GM12878 (cell line): ENCODE results near the gene IGSF1. TPM values are rescaled to one million over a fixed set of nuclear protein-coding genes. Genes with fewer than 3 reads are reported as not detected.
"Not testable (repeated sequence)": the region's sequence is repeated elsewhere in the genome, so short reads cannot be mapped to it uniquely, and the experiment has no call there.

ENCODE experiments used
- ATAC-seq: fragments of 200-7000 bp; cut with Tn5 transposase; 3 replicates; pipeline ENCODE4 v1.9.1; 2020; ENCODE audit warnings: mild to moderate bottlenecking, moderate library complexity
- BruUV-seq: library from RNA; stranded (reverse); fragments of 400-500 nt; replicated peaks from 2 replicates; lab custom pipeline; 2021; lab: Mats Ljungman, UMichigan
- CTCF ChIA-PET: fragments of 300-600 bp; sonication (Branson Sonifier 250); formaldehyde crosslinking; extraction: SDS; loops from one replicate; lab custom pipeline; 2021; ENCODE audit warnings: inconsistent platforms; lab: Yijun Ruan, JAX
- POLR2A ChIA-PET: fragments of 350-600 bp; formaldehyde crosslinking; extraction: SDS; loops from one replicate; lab custom pipeline; 2021; ENCODE audit warnings: inconsistent platforms; lab: Charles Lee
- RAD21 ChIA-PET: fragments of 300-600 bp; sonication (Branson Sonifier 250); formaldehyde crosslinking; loops from one replicate; lab custom pipeline; 2023; ENCODE audit warnings: antibody characterized with exemption; ENCODE audit not compliant: unreplicated experiment; lab: Charles Lee
- SMC1A ChIA-PET: fragments of 300-600 bp; sonication (Branson Sonifier 250); formaldehyde crosslinking; loops from one replicate; lab custom pipeline; 2023; ENCODE audit not compliant: unreplicated experiment, uncharacterized antibody; lab: Charles Lee
- DNase-seq: peaks from one replicate; pipeline ENCODE4 v3.0.0-alpha.2; 2011; ENCODE audit warnings: low read depth, low spot score
- FAIRE-seq: peaks from 3 replicates; lab custom pipeline; 2011; peaks lifted over from hg19 to GRCh38; lab: Jason Lieb, UNC
- H2AFZ ChIP-seq: 2 replicates; pipeline ENCODE4 v1.6.0; 2011; ENCODE audit warnings: low read depth, low read length, control low read depth; ENCODE audit not compliant: control insufficient read depth
- H3K27ac ChIP-seq: 2 replicates; pipeline ENCODE4 v1.5.1; 2011; ENCODE audit warnings: control low read depth; ENCODE audit not compliant: control insufficient read depth, insufficient read depth
- H3K27me3 ChIP-seq, 2 experiments: replicated peaks in 1 of 2; 2 replicates each; pipeline versions ENCODE4 v1.6.0 to v1.6.1; 2011; ENCODE audit warnings: low read length in 1 of 2; ENCODE audit not compliant: control insufficient read depth in 2 of 2, insufficient read depth in 2 of 2
- H3K36me3 ChIP-seq, 2 experiments: 2 replicates each; pipeline ENCODE4 v1.5.1; 2011; ENCODE audit warnings: low read length in 1 of 2; ENCODE audit not compliant: control insufficient read depth in 2 of 2, insufficient read depth in 2 of 2
- H3K4me1 ChIP-seq: 2 replicates; pipeline ENCODE4 v1.6.1; 2011; ENCODE audit warnings: mild to moderate bottlenecking, low read length, moderate library complexity, mixed read lengths; ENCODE audit not compliant: control insufficient read depth, insufficient read depth
- H3K4me2 ChIP-seq: 2 replicates; pipeline ENCODE4 v1.6.0; 2011; ENCODE audit warnings: control low read depth; ENCODE audit not compliant: control insufficient read depth, insufficient read depth
- H3K4me3 ChIP-seq: fragments of 200-600 bp; sonication (generic); 2 replicates; pipeline ENCODE4 v1.5.1; 2016
- H3K79me2 ChIP-seq: 2 replicates; pipeline ENCODE4 v1.6.0; 2011; ENCODE audit warnings: low read length; ENCODE audit not compliant: control insufficient read depth, insufficient read depth
- H3K9ac ChIP-seq: 2 replicates; pipeline ENCODE4 v1.8.0; 2011; ENCODE audit warnings: low read length, control low read depth, mixed read lengths; ENCODE audit not compliant: control insufficient read depth, insufficient read depth
- H3K9me3 ChIP-seq: replicated peaks from 3 replicates; pipeline ENCODE4 v1.5.1; 2011; ENCODE audit warnings: mild to moderate bottlenecking, low read length; ENCODE audit not compliant: control insufficient read depth, insufficient read depth
- H4K20me1 ChIP-seq: 2 replicates; pipeline ENCODE4 v1.6.0; 2011; ENCODE audit not compliant: control insufficient read depth, insufficient read depth
- NR2C2 ChIP-seq: IDR thresholded peaks from 2 replicates; pipeline ENCODE4 v1.6.1; 2011; ENCODE audit warnings: borderline replicate concordance, low read depth; ENCODE audit not compliant: control insufficient read depth, insufficient read length
- POU2F2 ChIP-seq: IDR thresholded peaks from 3 replicates; pipeline ENCODE4 v1.6.1; 2011; ENCODE audit warnings: low read depth, mild to moderate bottlenecking, low read length, borderline replicate concordance
- TCF12 ChIP-seq: IDR thresholded peaks from 2 replicates; pipeline ENCODE4 v1.6.1; 2011; ENCODE audit warnings: low read depth, mild to moderate bottlenecking, low read length
- WGBS: methylation state at CpG from one replicate; pipeline ENCODE4 v1.1.6; 2016; ENCODE audit warnings: low lambda C conversion rate; ENCODE audit not compliant: insufficient replicate concordance, insufficient coverage; ENCODE audit errors: missing lambda C conversion rate; 5-methylcytosine and 5-hydroxymethylcytosine counted together
- in situ Hi-C: fragments of 300-500 bp; cut with MboI; formaldehyde crosslinking; loops from 9 replicates; pipeline ENCODE4 v1.14.3; 2018; ENCODE audit warnings: mixed read lengths
- intact Hi-C: fragments of 100-400 bp; cut with micrococcal nuclease; formaldehyde crosslinking; loops from one replicate; pipeline ENCODE4 v1.14.2; 2022; ENCODE audit not compliant: unreplicated experiment
- polyA plus RNA-seq, 11 experiments: library from polyadenylated mRNA; depleted of rRNA in 4 of 11; unstranded in 6 of 11; stranded (reverse) in 5 of 11; fragments of >200 nt; fragmentation: Nextera tagmentation in 4 of 11; fragmentation: Illumina TruSeq in 1 of 11; extraction: Ambion mirVana in 4 of 11; extraction: Trizol in 1 of 11; gene quantifications; 1 replicate in 1 of 11; 2 replicates in 10 of 11; pipeline versions ENCODE4 v1.2.1 to v1.2.3, GENCODE V29; 2011 to 2016; ENCODE audit warnings: inconsistent platforms in 2 of 11, missing spikeins in 2 of 11, low read depth in 1 of 11
- total RNA-seq, 4 experiments: library from RNA; depleted of rRNA in 3 of 4; stranded (reverse); fragments of >200 nt in 3 of 4; fragmentation: Illumina TruSeq in 1 of 4; extraction: Trizol in 1 of 4; gene quantifications; 2 replicates each; pipeline versions ENCODE4 v1.2.1 to v1.2.3, GENCODE V29; 2013 to 2021
- TF ChIP-seq, protein P1 (sequence below): IDR thresholded peaks from 2 replicates; pipeline ENCODE4 v1.6.1; 2011; ENCODE audit warnings: borderline replicate concordance, low read depth, mild to moderate bottlenecking, moderate library complexity, low read length; ENCODE audit not compliant: insufficient read depth, poor library complexity, severe bottlenecking

The IGSF1 gene
- total and polyA plus RNA-seq, 10 of the 15 experiments (the other 5 are each of a cell fraction or from before 2014, with no cell fraction given) = 0.04 to 0.08 TPM; not detected in 8

GRCh38 chrX:131250984-131251738, 37.9 kb downstream of the IGSF1 start:
- H3K4me2 ChIP-seq, H3K27me3 ChIP-seq, ATAC-seq, SMC1A ChIA-PET, FAIRE-seq, DNase-seq, CTCF ChIA-PET, H3K4me1 ChIP-seq, H3K27ac ChIP-seq, H3K4me3 ChIP-seq, H4K20me1 ChIP-seq, in situ Hi-C loops, H3K36me3 ChIP-seq, H3K9ac ChIP-seq, BruUV-seq, intact Hi-C loops, H3K9me3 ChIP-seq, RAD21 ChIA-PET, H2AFZ ChIP-seq, H3K79me2 ChIP-seq: not testable (repeated sequence)
- WGBS = 61% methylated on average over 25 of the region's 36 CpGs
- POLR2A ChIA-PET = interaction anchor here (0.6 kb wide), 1 partner anchor 751 kb away, joined by 3 read pairs; no protein-coding TSS in a partner anchor

DNA sequence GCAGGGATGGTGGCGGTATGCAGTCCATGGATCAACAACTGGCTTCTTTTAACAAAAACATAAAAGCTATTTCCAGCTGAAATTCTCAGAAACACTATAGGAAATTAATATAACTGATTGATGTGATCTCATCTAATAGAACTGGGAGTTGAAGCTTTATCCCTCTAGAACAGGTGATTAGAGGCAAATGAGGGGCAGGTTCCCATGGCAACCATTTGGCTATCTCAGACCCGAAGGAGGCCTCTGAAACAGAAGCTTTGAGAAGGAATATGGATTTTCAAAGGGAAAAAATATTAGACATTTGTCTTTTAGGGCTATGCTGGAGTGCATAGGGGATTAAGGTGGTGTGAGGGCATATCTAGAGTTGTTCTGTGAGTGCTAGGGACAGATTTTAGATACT, 50.0 kb downstream of the IGSF1 start:
- Histone ChIP-seq H3K27me3 (no peaks in the 10 kb centered on the region), H3K4me2 (no peak overlapping the region), H3K9ac (no peak overlapping the region), H3K9me3 (no peaks in the 10 kb centered on the region), H2AFZ (no peak overlapping the region), H3K79me2 (no peaks in the 10 kb centered on the region), H3K27ac (no peak overlapping the region), H3K4me1 (no peaks in the 10 kb centered on the region), H3K36me3 (no peaks in the 10 kb centered on the region), H4K20me1 (no peaks in the 10 kb centered on the region), H3K4me3 (no peak overlapping the region)
- WGBS = 39% methylated on average over 2 of the region's 2 CpGs
- ChIA-PET RAD21 (no interaction called here), CTCF (no interaction called here), POLR2A (no interaction called here), SMC1A (no interaction called here)
- in situ Hi-C loops = no loop called here
- ATAC-seq = no peak
- intact Hi-C loops = no loop called here
- DNase-seq = no peak
- no peak for FAIRE-seq
- no TSS peak for BruUV-seq
- TF ChIP-seq NR2C2 (no peak), TCF12 (no peak), POU2F2 (no peak)
- TF ChIP-seq, protein P1, sequence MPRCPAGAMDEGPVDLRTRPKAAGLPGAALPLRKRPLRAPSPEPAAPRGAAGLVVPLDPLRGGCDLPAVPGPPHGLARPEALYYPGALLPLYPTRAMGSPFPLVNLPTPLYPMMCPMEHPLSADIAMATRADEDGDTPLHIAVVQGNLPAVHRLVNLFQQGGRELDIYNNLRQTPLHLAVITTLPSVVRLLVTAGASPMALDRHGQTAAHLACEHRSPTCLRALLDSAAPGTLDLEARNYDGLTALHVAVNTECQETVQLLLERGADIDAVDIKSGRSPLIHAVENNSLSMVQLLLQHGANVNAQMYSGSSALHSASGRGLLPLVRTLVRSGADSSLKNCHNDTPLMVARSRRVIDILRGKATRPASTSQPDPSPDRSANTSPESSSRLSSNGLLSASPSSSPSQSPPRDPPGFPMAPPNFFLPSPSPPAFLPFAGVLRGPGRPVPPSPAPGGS = no peak
